Measurements from ENCODE around the gene SLC2A9.

Gene SLC2A9

DNA sequence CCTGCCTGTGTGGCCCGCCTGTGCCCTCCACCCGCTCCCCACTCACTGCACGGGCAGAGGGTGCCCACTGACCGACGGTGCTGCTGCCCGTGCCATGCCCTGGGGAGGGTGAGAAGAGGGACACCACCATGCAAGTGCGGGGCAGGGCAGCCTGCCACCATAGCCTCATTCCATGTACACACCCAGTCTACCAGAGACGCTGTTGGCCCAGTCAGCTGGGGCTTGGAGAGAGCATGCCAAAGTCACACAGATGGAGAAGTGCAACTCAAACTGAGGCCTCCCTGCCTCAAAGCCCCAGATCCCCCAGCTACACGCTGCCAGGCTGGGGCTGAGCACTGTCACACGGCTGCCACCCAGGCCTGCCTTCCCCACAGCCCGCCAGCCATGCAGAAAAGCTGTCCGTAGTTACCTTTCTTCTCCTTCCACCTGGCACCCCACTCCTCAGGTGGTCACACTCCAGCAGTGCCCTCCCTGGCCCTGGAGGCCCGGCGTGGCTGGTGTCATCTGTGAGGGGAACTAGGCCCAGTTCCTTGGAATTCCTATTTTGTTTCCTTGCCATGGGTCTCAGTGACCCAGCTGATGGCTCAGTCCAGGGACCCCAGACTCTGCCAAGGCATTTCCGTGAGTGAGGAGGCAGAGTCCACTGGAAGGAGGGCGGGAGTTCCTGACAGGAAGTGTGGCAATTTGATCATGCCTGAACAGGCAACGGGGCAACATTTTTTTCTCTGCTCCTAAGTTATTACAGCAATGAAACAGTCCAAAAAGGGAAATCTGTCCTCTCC is at the start of gene SLC2A9:
SLC2A9 (minus strand) TSS at position 627 of the 782 bp plus-strand sequence; CDS start at position 559, 68 bp downstream.
- DNase-seq = no peak

GRCh38 chr4:10069075-10069642 is 47.9 kb upstream of the SLC2A9 start:
- no peak for DNase-seq

DNA sequence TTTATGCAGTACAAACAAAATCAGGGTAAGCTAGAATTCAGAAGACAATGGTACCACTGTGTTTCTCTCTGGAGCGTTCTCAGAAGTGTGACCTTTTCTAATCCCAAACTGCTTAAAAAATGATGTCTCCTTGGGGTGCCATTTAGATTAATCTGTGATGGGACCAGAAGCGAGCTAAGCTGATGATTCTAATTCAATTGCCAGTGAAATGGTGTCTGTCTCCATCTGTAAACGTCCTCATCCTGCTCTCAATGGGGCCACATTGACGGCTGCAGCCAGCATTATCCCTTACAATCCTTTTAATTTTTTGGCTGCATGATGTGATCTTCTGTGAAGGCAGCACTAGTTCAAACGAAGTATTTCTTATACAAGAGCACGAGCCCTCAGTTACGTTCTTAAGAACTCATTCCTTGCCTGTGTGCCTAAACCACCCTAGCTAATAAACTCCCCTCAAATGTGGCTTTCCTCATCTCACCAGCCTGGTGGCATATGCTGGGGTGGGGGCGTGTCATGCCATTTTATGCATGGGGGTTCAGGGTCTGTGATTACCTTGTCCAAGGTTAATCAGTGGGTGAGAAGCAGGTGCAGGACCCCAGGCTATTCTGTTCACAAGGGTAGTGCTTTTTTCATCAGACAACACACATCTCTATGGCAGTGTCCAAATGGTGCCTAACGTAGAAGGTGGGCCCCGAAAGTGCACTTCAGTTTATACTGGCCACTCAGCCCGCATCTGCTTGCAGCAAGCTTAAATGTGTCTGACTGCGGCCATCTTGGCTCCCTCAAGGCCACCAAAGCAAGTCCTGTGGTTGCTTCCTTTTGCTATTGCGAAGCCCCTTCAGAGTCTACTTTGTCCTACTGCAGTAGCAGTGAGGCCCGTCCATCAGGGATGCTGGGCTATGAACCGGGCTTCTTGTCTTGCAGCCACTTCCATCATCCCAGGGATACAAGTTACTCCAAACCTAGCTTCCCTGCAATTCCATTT is 45.7 kb upstream of the SLC2A9 start:
- no peak for DNase-seq

DNA sequence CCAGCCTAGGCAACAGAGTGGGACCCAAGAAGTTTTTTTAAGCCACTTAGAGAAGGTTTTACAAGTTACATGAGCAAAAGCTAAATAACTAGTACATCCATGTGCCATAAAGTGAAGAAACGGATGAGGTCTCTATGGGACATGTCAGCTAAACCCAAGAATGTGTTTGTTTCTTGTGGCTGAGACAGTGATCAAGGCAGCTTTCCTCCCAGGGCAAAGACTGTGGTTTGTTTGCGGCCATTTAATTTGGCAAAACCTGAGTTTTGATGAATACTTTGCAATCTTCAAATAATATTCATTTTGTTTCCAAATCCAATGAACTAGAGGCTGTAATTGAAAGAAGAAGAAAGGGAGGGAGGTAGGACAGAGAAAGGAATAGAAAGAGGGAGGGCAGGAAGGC is 44.9 kb upstream of the SLC2A9 start:
- DNase-seq = no peak

DNA sequence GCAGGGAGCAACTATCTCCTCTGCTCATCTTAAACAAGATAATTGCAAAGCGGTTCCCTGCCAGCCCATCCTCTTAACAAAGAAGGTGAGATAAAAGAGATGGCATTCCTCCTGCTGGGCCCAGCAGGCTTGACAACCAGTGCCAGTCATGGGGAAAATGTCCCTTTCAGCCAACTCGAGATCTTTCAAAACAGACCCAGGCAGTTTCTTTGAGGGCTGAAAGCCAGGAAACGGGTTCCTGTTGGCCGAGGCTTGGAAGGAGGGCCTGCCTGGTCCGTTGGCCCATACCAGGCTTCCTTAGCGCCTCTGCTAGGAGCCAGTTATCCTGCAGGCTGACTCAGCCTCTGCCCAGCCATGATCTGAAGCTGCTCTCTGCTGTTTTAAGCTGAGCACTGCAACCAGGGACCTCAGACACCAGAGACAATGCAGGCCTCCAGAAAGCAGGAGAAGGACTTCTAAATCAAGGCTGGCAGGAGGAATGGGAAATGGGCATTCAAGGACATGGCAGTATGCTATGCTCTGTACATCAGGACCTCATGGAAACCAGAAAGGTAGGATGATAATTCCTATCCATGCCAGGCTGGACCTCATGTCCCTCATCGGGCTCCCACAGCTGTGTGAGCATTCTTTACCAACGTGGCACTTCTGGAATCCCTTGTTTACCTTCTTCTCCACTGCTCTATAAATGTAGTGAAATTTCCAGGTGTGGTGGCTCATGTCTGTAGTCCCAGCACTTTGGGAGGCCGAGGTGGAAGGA is 42.4 kb upstream of the SLC2A9 start:
- DNase-seq = no peak

DNA sequence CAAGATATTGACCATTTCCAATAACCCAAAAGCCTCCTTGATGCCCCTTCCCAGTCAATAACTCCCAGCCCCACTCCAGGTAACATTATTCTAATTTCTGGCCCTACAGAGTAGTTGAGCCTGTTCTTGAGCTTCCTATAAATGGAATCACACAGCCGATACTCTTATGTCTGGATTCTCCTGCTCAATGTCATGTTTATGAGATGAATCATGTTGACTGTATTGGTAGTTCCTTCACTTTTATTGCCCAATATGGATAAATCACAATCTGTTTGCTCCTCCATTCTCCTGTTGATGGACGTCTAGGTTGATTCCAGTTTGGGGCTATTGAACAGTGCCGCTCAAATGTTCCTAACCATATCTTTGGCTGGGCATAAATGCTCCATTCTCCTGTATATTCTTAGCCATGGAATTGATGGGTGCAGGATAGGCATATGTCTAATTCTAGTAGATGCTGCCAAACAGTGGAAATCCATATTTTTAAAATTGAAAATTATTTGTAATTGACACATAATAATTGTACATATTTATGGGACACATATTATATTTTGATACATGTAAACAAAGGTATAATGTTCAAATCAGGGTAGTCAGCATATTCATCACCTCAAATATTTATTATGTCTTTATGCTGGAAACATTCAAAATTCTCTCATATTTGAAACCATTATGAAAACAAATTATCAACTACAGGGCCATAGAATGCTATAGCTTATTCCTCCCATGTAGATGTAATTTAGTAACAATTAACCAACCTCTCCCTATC is 40.5 kb upstream of the SLC2A9 start:
- no peak for DNase-seq

DNA sequence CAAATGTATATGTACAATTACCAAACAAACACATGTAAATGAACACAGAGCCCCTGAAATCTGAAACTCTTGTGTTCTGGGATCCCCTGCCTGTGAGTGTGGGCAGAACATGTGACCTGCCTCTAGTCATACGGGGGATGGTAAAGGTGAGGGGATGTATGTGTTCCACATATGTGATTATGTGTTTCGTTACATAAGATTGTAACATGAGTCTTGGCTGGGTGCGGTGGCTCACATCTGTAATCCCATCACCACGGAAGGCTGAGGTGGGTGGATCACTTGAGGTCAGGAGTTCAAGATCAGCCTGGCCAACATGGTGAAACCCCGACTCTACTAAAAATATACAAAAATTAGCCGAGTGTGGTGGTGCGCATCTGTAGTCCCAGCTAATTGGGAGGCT is 37.1 kb upstream of the SLC2A9 start:
- no peak for DNase-seq

- DNase-seq = no peak
Observed at GRCh38 chr4:10057023-10057395, 35.7 kb upstream of the SLC2A9 start.

DNA sequence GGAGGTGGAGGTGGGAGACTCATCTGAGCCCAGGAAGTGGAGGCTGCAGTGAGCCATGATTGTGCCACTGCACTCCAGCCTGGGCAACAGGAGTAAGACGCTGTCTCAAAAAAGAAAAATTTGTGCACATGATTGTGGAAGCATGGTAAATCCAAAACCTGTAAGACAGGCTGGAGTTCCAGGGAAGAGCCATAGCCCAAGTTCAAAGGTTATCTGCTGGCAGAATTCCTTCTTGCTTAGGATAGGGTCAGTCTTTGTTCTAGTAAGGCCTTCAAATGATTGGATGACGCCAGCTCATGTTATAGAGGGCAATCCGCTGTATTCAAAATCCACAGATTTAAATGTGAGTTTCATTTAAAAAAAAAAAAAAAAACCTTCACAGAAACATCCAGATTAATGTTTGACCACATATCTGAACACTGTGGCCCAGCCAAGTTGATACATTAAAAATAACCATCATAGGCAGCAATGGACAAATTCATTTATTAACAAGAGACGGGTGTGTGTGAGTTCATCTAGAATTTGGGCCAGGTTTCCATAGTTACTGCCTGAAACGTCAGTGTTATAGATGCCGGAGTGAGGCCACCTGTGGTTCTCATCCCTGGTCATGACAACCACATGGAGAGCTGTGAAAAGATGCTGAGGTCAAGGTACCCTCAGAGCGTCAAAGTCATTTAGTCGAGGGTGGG is 35.2 kb upstream of the SLC2A9 start:
- DNase-seq = no peak

DNA sequence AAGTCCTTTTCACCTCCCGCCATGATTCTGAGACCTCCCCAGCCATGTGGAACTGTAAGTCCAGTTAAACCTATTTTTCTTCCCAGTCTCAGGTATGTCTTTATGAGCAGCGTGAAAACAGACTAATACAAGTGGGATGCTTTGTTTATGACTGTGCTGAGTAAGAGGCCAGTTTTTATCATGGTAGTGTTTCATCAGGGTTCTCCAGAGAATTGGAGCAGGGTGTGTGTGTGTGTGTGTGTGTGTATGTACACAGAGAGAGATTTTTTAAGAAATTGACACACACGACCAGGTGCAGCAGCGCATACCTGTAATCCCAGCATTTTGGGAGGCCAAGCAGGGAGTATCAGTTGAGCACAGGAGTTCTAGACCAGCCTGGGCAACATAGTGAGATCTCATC is 34.6 kb upstream of the SLC2A9 start:
- no peak for DNase-seq

GRCh38 chr4:10054571-10055041 is 33.3 kb upstream of the SLC2A9 start:
- DNase-seq = no peak

- DNase-seq = no peak
Observed at GRCh38 chr4:10053635-10054453, 32.5 kb upstream of the SLC2A9 start.

DNA sequence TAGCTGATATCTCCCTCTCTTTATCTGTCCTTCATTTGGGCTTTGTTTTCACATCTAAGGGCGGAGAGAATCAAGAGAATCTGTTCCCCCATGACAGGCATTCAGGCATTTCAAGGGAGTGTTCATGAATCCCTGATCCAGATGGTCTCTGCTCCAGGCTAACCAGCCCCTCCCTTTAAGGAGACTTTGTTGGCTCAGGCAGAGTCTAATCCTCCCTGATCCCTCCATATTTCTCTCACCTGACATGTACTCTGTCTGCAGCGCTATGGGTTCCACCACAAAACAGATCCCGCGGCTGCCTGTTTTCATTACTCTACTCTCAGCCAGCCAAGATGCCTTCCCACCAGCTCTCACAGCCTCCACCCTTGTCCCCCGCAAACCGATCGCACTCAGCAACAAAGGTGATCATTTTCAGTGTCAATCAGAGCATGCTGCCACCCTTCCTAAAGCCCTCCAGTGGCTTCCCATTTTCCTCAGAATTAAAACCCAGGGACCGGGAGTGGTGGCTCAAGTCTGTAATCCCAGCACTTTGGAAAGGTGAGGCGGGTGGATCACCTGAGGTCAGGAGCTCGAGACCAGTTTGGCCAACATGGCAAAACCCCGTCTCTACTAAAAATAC is 30.3 kb upstream of the SLC2A9 start:
- DNase-seq = no peak

GRCh38 chr4:10050721-10051120 is 29.4 kb upstream of the SLC2A9 start:
- no peak for DNase-seq

DNA sequence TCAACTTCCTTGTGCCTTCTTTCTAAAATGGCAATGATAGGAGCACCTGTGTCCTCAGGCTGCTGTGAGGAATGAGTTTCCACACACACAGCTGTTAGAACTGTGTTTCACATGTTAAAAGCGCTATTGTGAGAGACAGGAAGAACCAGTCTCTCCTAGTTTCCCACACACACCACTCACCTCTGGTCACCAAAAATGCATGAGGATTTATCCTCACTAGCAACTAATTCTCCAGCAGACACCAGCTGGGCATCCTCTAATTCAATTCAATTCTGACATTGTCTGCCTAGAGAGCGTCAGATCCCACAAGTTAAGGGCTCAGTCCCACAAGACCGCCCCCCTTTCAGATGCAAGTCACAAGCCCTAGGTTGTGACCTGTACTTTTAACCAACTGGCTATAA is 29.0 kb upstream of the SLC2A9 start:
- no peak for DNase-seq

DNA sequence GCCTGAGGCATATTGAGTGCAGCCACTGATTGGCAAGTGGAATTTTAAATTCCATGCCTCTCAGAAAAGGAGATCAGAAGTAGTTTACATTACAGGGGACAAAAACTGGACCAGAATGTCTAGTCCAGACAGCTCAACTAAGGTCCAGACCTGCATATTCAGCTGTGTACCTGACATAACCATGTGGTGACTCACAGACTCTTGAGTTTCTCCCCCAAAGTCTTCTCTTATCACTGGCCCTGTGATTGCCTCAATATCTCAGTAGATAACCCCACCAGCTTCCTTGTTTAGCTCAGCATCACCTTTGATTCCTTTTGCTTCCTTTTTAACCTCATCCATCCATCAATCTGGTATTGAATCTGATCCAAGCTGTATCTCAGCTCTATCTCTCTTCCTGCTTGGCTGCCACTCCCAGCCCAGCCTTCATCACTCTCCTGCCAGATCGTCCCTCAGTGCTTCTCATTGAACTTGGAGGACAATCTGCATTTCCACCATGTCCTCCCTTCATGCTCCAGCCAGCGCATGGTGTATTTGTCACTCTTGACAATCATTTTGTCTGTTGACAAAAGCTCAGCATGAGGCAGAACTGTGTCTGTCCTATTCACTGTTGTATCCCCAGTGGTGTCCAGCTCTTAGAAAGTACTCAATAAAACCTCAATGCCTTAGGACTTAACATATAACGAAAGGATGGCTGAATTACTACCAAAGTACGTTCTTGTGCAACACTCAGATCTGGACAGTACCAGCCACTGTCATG is 27.8 kb upstream of the SLC2A9 start:
- DNase-seq = no peak

DNA sequence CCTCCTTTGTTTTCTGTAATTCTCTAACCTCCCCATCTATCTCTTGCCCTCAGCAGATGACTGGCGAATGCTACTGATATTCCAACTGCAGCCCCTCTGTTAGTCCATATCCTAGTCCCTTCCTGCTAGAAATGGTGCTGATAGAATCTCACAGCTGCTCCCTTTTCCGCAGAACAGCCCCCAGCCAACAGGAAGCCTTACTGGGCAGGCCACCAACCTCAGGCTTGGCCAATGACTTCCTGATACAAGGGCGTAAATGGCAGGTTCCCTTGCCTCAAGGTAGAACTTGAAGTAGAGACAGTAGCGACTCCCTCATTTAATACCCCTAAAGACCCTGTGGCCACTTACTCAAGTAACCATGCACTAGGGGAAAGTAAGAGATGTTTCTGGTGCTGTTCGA is 26.7 kb upstream of the SLC2A9 start:
- DNase-seq = no peak

GRCh38 chr4:10046471-10046870 is 25.2 kb upstream of the SLC2A9 start:
- DNase-seq = no peak

DNA sequence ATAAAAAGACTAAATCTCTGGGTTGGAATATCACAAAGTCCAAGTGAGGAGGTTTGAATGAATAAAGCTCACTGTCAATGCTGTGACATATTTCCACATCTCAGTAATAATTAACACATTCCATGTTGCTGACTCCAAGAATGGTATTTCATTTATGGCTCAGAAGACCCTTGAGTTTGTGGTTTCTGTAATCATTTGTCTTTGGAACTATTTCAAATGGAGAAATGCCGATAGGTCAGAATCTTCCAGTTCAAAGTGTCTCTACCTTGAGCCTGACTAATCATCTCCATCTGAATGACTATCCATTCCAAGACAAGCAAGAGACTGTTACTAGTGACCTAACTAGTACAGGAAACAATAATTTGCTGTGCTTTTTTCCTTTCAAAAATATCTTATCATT is 24.2 kb upstream of the SLC2A9 start:
- DNase-seq = no peak

All from stimulated activated CD4-positive, alpha-beta T cell treated with anti-CD3 and anti-CD28 coated beads, Interleukin-4, amount 100 ng/mL, for 24 hours (primary cell).